Skeletal muscle tissue (tissue), 4 donors: Measurements from ENCODE around the gene OSBPL3. TPM values are rescaled to one million over a fixed set of nuclear protein-coding genes. Genes with fewer than 3 reads are reported as not detected.
A peak's percentile ranks its signal among the peaks of the same experiment; 100 is the strongest.
"Not testable (repeated sequence)": the region's sequence is repeated elsewhere in the genome, so short reads cannot be mapped to it uniquely, and the experiment has no call there.

ENCODE experiments used
- H3K27ac ChIP-seq: one replicate; pipeline ENCODE4 v1.7.0; 2013; ENCODE audit warnings: mild to moderate bottlenecking, low read depth, low read length, inconsistent platforms
- H3K27me3 ChIP-seq, 3 donors: one replicate each; pipeline ENCODE4 v1.7.0; 2013; ENCODE audit warnings: low read length in 3 of 3; ENCODE audit not compliant: control insufficient read depth in 3 of 3, insufficient read depth in 3 of 3
- H3K36me3 ChIP-seq, 3 donors: one replicate each; pipeline ENCODE4 v1.7.0; 2013; ENCODE audit warnings: low read length in 3 of 3; ENCODE audit not compliant: control insufficient read depth in 3 of 3, insufficient read depth in 3 of 3
- H3K4me1 ChIP-seq, 3 donors: one replicate each; pipeline ENCODE4 v1.7.0; 2013; ENCODE audit warnings: low read length in 3 of 3, mild to moderate bottlenecking in 3 of 3; ENCODE audit not compliant: control insufficient read depth in 3 of 3, insufficient read depth in 3 of 3
- H3K4me3 ChIP-seq, 3 donors: one replicate each; pipeline ENCODE4 v1.7.0; 2013; ENCODE audit warnings: low read length in 3 of 3
- H3K9ac ChIP-seq, 3 donors: one replicate each; pipeline ENCODE4 v1.7.0; 2013; ENCODE audit warnings: low read length in 3 of 3, mild to moderate bottlenecking in 3 of 3, moderate library complexity in 2 of 3, low read depth in 1 of 3
- H3K9me3 ChIP-seq, 3 donors: one replicate each; pipeline ENCODE4 v1.7.0; 2013; ENCODE audit warnings: low read length in 3 of 3; ENCODE audit not compliant: control insufficient read depth in 3 of 3
- total RNA-seq: library from RNA; depleted of rRNA; stranded (reverse); fragments of >200 nt; gene quantifications from one replicate; pipeline ENCODE4 v1.2.3, GENCODE V29; 2014
- donor health status: Osteomylitis.

Gene OSBPL3
- total RNA-seq = 2.6 TPM

- peak within 1 kb of the TSS; percentile 89 to 94 (median 92) for H3K4me3 ChIP-seq
- H3K27me3 ChIP-seq = peaks cover 0 to 3% (median 0%) of the 10 kb centered on the region in 3 donors
- no peaks in the 10 kb centered on the region for H3K9me3 ChIP-seq
- no peaks in the 10 kb centered on the region for H3K36me3 ChIP-seq
- peak within 1 kb of the TSS; percentile 82 to 84 (median 83) for H3K9ac ChIP-seq
- peak within 1 kb of the TSS; percentile 88 for H3K27ac ChIP-seq
- peaks cover 13 to 29% (median 19%) of the 10 kb centered on the region in 3 donors for H3K4me1 ChIP-seq
Observed at GRCh38 chr7:24979863-24980533, at the start of gene OSBPL3. Gene OSBPL3, minus strand, starts transcription at chr7:24980178. Its CDS starts 87,706 bp downstream, at chr7:24892472.

GRCh38 chr7:25029075-25029474 is 49.1 kb upstream of the OSBPL3 start:
- Histone ChIP-seq H3K27ac (no peak overlapping the region), H3K4me3 (no peak overlapping the region), H3K27me3 (no peaks in the 10 kb centered on the region), H3K36me3 (no peaks in the 10 kb centered on the region), H3K9me3 (no peaks in the 10 kb centered on the region), H3K9ac (no peak overlapping the region), H3K4me1 (no peaks in the 10 kb centered on the region)

GRCh38 chr7:25028370-25029021 is 48.5 kb upstream of the OSBPL3 start:
- H3K36me3 ChIP-seq = no peaks in the 10 kb centered on the region
- no peaks in the 10 kb centered on the region for H3K4me1 ChIP-seq
- no peaks in the 10 kb centered on the region for H3K27me3 ChIP-seq
- no peak overlapping the region for H3K27ac ChIP-seq
- no peak overlapping the region for H3K9ac ChIP-seq
- no peak overlapping the region for H3K4me3 ChIP-seq
- H3K9me3 ChIP-seq = no peaks in the 10 kb centered on the region

GRCh38 chr7:25026156-25026555 is 46.2 kb upstream of the OSBPL3 start:
- H3K27me3 ChIP-seq = no peaks in the 10 kb centered on the region
- H3K9ac ChIP-seq = no peak overlapping the region
- H3K4me3 ChIP-seq = no peak overlapping the region
- H3K27ac ChIP-seq = no peak overlapping the region
- no peaks in the 10 kb centered on the region for H3K4me1 ChIP-seq
- no peaks in the 10 kb centered on the region for H3K36me3 ChIP-seq
- no peaks in the 10 kb centered on the region for H3K9me3 ChIP-seq

- no peak overlapping the region for H3K27ac ChIP-seq
- H3K9ac ChIP-seq = no peak overlapping the region
- no peaks in the 10 kb centered on the region for H3K27me3 ChIP-seq
Observed at GRCh38 chr7:25025218-25025671, 45.3 kb upstream of the OSBPL3 start.

GRCh38 chr7:25024066-25024465 is 44.1 kb upstream of the OSBPL3 start:
- Histone ChIP-seq H3K9me3 (no peaks in the 10 kb centered on the region), H3K4me1 (no peaks in the 10 kb centered on the region), H3K9ac (no peak overlapping the region), H3K27ac (no peak overlapping the region), H3K4me3 (no peak overlapping the region), H3K27me3 (no peaks in the 10 kb centered on the region), H3K36me3 (no peaks in the 10 kb centered on the region)

More at GRCh38 chr7:25025218-25025671, 45.3 kb upstream of the OSBPL3 start:
- Histone ChIP-seq H3K36me3 (no peaks in the 10 kb centered on the region), H3K4me1 (no peaks in the 10 kb centered on the region), H3K9me3 (no peaks in the 10 kb centered on the region), H3K4me3 (no peak overlapping the region)

GRCh38 chr7:25017671-25018070 is 37.7 kb upstream of the OSBPL3 start:
- H3K27me3 ChIP-seq, H3K9ac ChIP-seq, H3K4me3 ChIP-seq, H3K36me3 ChIP-seq, H3K4me1 ChIP-seq, H3K9me3 ChIP-seq, H3K27ac ChIP-seq: not testable (repeated sequence)

- H3K36me3 ChIP-seq = no peaks in the 10 kb centered on the region
- H3K4me3 ChIP-seq = no peak overlapping the region
- H3K27ac ChIP-seq = no peak overlapping the region
- no peaks in the 10 kb centered on the region for H3K4me1 ChIP-seq
- no peaks in the 10 kb centered on the region for H3K27me3 ChIP-seq
- no peaks in the 10 kb centered on the region for H3K9me3 ChIP-seq
- H3K9ac ChIP-seq = no peak overlapping the region
Observed at GRCh38 chr7:25014756-25015155, 34.8 kb upstream of the OSBPL3 start.

- H3K9ac ChIP-seq, H3K27me3 ChIP-seq, H3K27ac ChIP-seq, H3K4me3 ChIP-seq, H3K4me1 ChIP-seq, H3K36me3 ChIP-seq, H3K9me3 ChIP-seq: not testable (repeated sequence)
Observed at GRCh38 chr7:25012710-25013109, 32.7 kb upstream of the OSBPL3 start.

GRCh38 chr7:25012254-25012653 is 32.3 kb upstream of the OSBPL3 start:
- H3K9ac ChIP-seq = no peak overlapping the region
- H3K9me3 ChIP-seq = no peaks in the 10 kb centered on the region

More at GRCh38 chr7:25012254-25012653, 32.3 kb upstream of the OSBPL3 start:
- Histone ChIP-seq H3K4me1 (no peaks in the 10 kb centered on the region), H3K4me3 (no peak overlapping the region), H3K27me3 (no peaks in the 10 kb centered on the region), H3K27ac (no peak overlapping the region), H3K36me3 (no peaks in the 10 kb centered on the region)
